22Rv1 (cell line): Measurements from ENCODE around the gene MS4A4E.

ENCODE experiments used
- H3K27ac ChIP-seq: fragments of 450-650 bp; 2 replicates; pipeline ENCODE4 v1.5.1; 2017
- CTCF ChIP-seq: fragments of 450-650 bp; IDR thresholded peaks from 2 replicates; pipeline ENCODE4 v1.5.1; 2017; ENCODE audit warnings: mild to moderate bottlenecking
- ZFX ChIP-seq: fragments of 450-650 bp; IDR thresholded peaks from 2 replicates; pipeline ENCODE4 v1.6.1; 2017; ENCODE audit warnings: antibody characterized with exemption, borderline replicate concordance

The MS4A4E gene

GRCh38 chr11:60184824-60185511 lies 58.0 kb downstream of the MS4A4E start:
- no peak overlapping the region for H3K27ac ChIP-seq
- TF ChIP-seq ZFX (no peak), CTCF (no peak)

GRCh38 chr11:60183591-60184205 lies 59.2 kb downstream of the MS4A4E start:
- TF ChIP-seq ZFX = no peak
- TF ChIP-seq CTCF = no peak
- no peak overlapping the region for H3K27ac ChIP-seq

DNA sequence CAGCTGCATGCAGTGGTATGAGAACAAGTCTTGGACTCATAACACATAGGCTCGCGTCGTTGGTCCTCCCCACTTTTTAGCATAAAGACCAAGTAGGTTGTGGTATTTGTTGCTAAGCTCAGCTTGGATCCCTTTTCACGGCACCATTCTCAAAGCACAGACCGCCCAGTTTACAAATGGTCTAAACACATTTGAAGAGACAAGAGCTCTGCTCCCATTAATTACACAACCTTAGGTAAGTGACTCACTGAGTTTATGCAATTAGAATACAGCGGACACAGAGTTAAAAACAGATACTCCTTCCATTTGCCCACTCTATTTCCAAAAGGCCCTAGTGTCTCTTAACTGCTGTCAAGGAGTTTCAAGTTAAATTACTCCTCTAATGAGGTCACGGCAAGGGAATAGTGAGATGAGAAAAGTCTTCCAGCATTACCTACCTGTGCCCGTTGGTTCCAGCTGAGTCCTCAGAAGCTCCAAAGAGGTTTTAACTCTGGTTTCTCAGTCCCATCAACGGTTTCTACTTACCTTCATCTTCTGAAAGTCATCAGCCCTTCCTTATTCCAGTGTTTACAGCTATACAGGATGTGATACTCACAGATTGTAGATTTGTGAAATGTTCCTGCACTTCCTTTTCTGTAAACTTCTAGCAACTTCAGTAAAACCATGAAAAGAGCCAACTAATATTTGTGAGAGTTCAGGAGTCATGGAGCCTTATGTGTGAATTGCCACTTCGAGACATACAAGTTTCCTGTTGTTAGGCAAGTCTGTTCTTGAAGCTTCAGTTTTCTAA lies 60.2 kb downstream of the MS4A4E start, which contains the start of gene MS4A6A:
MS4A6A (minus strand) TSS at position 543 of the 790 bp plus-strand sequence. CDS start 1,356 bp downstream, outside the sequence.
- H3K27ac ChIP-seq = no peak within 1 kb of the TSS
- TF ChIP-seq CTCF (no peak), ZFX (no peak)

DNA sequence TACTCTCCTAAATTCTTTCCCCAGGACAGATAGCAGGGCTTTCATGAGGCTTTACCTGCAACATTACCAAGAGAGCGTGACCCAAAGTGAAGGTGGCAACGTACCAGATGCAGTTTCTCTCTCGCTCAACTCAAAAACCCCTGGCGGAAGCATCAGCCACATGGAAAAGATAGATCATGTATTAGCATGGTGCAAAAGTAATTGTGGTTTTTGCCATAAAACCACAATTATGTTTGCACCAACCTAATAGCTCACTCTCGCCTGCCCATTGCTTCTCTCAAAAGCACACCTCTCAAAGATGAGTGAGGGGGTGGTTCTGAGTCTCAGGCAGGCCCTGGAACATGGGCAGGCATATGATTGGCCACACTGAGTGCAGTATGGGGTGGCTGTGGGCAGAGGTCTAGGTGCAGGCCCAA lies 67.1 kb downstream of the MS4A4E start:
- TF ChIP-seq CTCF (no peak), ZFX (no peak)
- H3K27ac ChIP-seq = no peak overlapping the region

GRCh38 chr11:60172011-60172410 lies 70.9 kb downstream of the MS4A4E start:
- TF ChIP-seq CTCF (no peak), ZFX (no peak)
- H3K27ac ChIP-seq = no peak overlapping the region

GRCh38 chr11:60170566-60170965 lies 72.4 kb downstream of the MS4A4E start:
- TF ChIP-seq ZFX (no peak), CTCF (no peak)

More at GRCh38 chr11:60170566-60170965, 72.4 kb downstream of the MS4A4E start:
- H3K27ac ChIP-seq = no peak overlapping the region
